Endothelial cell of umbilical vein (primary cell): ENCODE measurements around the gene ELK3. TPM values are rescaled to one million over a fixed set of nuclear protein-coding genes. Genes with fewer than 3 reads are reported as not detected.
A peak's percentile ranks its signal among the peaks of the same experiment; 100 is the strongest.

Experiments used
- BruUV-seq: library from RNA; stranded (reverse); fragments of 400-500 nt; replicated peaks from 2 replicates; lab custom pipeline; 2021; lab: Mats Ljungman, UMichigan
- CTCF ChIA-PET: fragments of 300-600, 350-600 bp; sonication (Branson Sonifier 250); formaldehyde crosslinking; loops from one replicate; lab custom pipeline; 2021; ENCODE audit warnings: antibody characterized with exemption, inconsistent platforms; lab: Charles Lee
- POLR2A ChIA-PET: fragments of 300-600, 350-600 bp; sonication (Branson Sonifier 250); formaldehyde crosslinking; loops from one replicate; lab custom pipeline; 2021; ENCODE audit warnings: antibody characterized with exemption, inconsistent platforms; lab: Charles Lee
- DNase-seq: peaks from one replicate; pipeline ENCODE4 v3.0.0-alpha.2; 2011; ENCODE audit warnings: low read depth, low spot score
- FAIRE-seq: peaks from 2 replicates; lab custom pipeline; 2011; peaks lifted over from hg19 to GRCh38; lab: Jason Lieb, UNC
- H2AFZ ChIP-seq: 2 replicates; pipeline ENCODE4 v1.6.0; 2012; ENCODE audit warnings: low read depth, low read length, control low read depth, inconsistent platforms
- H3K27ac ChIP-seq: 2 replicates; pipeline ENCODE4 v1.5.1; 2011; ENCODE audit warnings: low read depth, mild to moderate bottlenecking, control low read depth, low read length, moderate library complexity; ENCODE audit not compliant: insufficient read depth
- H3K27me3 ChIP-seq, 2 experiments: 2 replicates each; pipeline versions ENCODE4 v1.6.0 to v1.6.1; 2011; ENCODE audit warnings: low read length in 2 of 2, mixed read lengths in 1 of 2; ENCODE audit not compliant: control insufficient read depth in 2 of 2, insufficient read depth in 2 of 2
- H3K36me3 ChIP-seq, 2 experiments: 2 replicates in 1 of 2; 3 replicates in 1 of 2; pipeline ENCODE4 v1.5.1; 2011; ENCODE audit warnings: low read length in 2 of 2, mild to moderate bottlenecking in 1 of 2, moderate library complexity in 1 of 2; ENCODE audit not compliant: control insufficient read depth in 2 of 2, insufficient read depth in 2 of 2; ENCODE audit errors: extremely low read depth in 1 of 2
- H3K4me1 ChIP-seq: 3 replicates; pipeline ENCODE4 v1.5.1; 2011; ENCODE audit warnings: mild to moderate bottlenecking, low read length; ENCODE audit not compliant: control insufficient read depth, insufficient read depth; ENCODE audit errors: extremely low read depth
- H3K4me2 ChIP-seq: 2 replicates; pipeline ENCODE4 v1.6.1; 2011; ENCODE audit warnings: low read length, control low read depth, mixed read lengths; ENCODE audit not compliant: insufficient read depth
- H3K4me3 ChIP-seq, 3 experiments: fragments of 200-600 bp in 1 of 3; sonication (generic), shearing (Covaris generic) in 1 of 3; replicated peaks in 1 of 3; 2 replicates each; pipeline ENCODE4 v1.5.1; 2011 to 2016; ENCODE audit warnings: control low read depth in 3 of 3, low read length in 3 of 3, mild to moderate bottlenecking in 2 of 3, inconsistent platforms in 1 of 3, low read depth in 1 of 3, moderate library complexity in 1 of 3; ENCODE audit not compliant: insufficient read depth in 1 of 3
- H3K79me2 ChIP-seq: 2 replicates; pipeline ENCODE4 v1.6.0; 2012; ENCODE audit warnings: low read length, inconsistent platforms; ENCODE audit not compliant: control insufficient read depth, insufficient read depth
- H3K9ac ChIP-seq: replicated peaks from 2 replicates; pipeline ENCODE3; 2011; ENCODE audit warnings: low read length, control low read depth; ENCODE audit not compliant: insufficient read depth; ENCODE audit errors: extremely low read depth
- H3K9me1 ChIP-seq: replicated peaks from 3 replicates; pipeline ENCODE4 v1.6.0; 2011; ENCODE audit warnings: mild to moderate bottlenecking, low read length; ENCODE audit not compliant: control insufficient read depth, insufficient read depth; ENCODE audit errors: extremely low read depth
- H3K9me3 ChIP-seq: replicated peaks from 2 replicates; pipeline ENCODE4 v1.5.1; 2012; ENCODE audit warnings: low read length, inconsistent platforms; ENCODE audit not compliant: control insufficient read depth, insufficient read depth
- H4K20me1 ChIP-seq: replicated peaks from 2 replicates; pipeline ENCODE3; 2011; ENCODE audit warnings: mild to moderate bottlenecking, low read length; ENCODE audit not compliant: control insufficient read depth, insufficient read depth; ENCODE audit errors: extremely low read depth
- CTCF ChIP-seq, 2 donors: IDR thresholded peaks; 1 replicate in 1 of 2; 2 replicates in 1 of 2; pipeline ENCODE4 v1.5.1; 2011; ENCODE audit warnings: low read length in 2 of 2, mild to moderate bottlenecking in 2 of 2, moderate library complexity in 2 of 2, control low read depth in 1 of 2, inconsistent platforms in 1 of 2, low read depth in 1 of 2; ENCODE audit not compliant: insufficient read depth in 1 of 2; ENCODE audit errors: extremely low read depth in 1 of 2
- EZH2 ChIP-seq: IDR thresholded peaks from 2 replicates; pipeline ENCODE4 v1.6.1; 2012; ENCODE audit warnings: borderline replicate concordance, low read depth, mild to moderate bottlenecking, moderate library complexity, low read length, inconsistent platforms; ENCODE audit not compliant: severe bottlenecking
- FOS ChIP-seq: IDR thresholded peaks from 2 replicates; pipeline ENCODE4 v1.6.1; 2011; ENCODE audit warnings: mild to moderate bottlenecking, low read length, moderate library complexity, borderline replicate concordance; ENCODE audit not compliant: insufficient read depth
- JUN ChIP-seq: IDR thresholded peaks from 2 replicates; pipeline ENCODE4 v1.6.1; 2011; ENCODE audit warnings: borderline replicate concordance, low read depth; ENCODE audit not compliant: insufficient read length, insufficient read depth
- MAX ChIP-seq: IDR thresholded peaks from 2 replicates; pipeline ENCODE4 v1.6.1; 2011; ENCODE audit not compliant: insufficient read depth, insufficient read length
- POLR2A ChIP-seq: IDR thresholded peaks from 2 replicates; pipeline ENCODE4 v1.6.1; 2012; ENCODE audit warnings: low read depth, mild to moderate bottlenecking, control low read depth, low read length
- POLR2AphosphoS5 ChIP-seq: IDR thresholded peaks from 2 replicates; pipeline ENCODE4 v1.6.1; 2012; ENCODE audit warnings: low read depth, mild to moderate bottlenecking, control low read depth, low read length, moderate library complexity; ENCODE audit not compliant: insufficient read depth
- dilution Hi-C: fragments of 300-500 bp; cut with MboI; formaldehyde crosslinking; loops from one replicate; pipeline ENCODE4 v1.15.0; 2019; ENCODE audit warnings: low sequenced_read_pairs; ENCODE audit not compliant: extremely low pct_ligation_motif_present
- intact Hi-C: fragments of 100-400 bp; cut with micrococcal nuclease; formaldehyde crosslinking; loops from one replicate; pipeline ENCODE4 v1.10.0; 2022
- polyA plus RNA-seq, 4 experiments: library from polyadenylated mRNA; depleted of rRNA in 3 of 4; stranded (reverse) in 3 of 4; unstranded in 1 of 4; fragments of >200 nt; gene quantifications; 2 replicates each; pipeline versions ENCODE4 v1.2.1 to v1.2.3, GENCODE V29; 2011 to 2012; ENCODE audit warnings: missing spikeins in 1 of 4
- total RNA-seq: library from RNA; stranded (reverse); gene quantifications from 2 replicates; pipeline ENCODE4 v1.2.3, GENCODE V29; 2021

Gene ELK3
- total and polyA plus RNA-seq, 2 donors (not counting 3 experiments of a cell fraction or from before 2014, with no cell fraction given): 64.8 to 132 TPM

GRCh38 chr12:96250119-96250685 is 56.0 kb downstream of the ELK3 start:
- no peak overlapping the region for H3K9ac ChIP-seq
- no peaks in the 10 kb centered on the region for H3K9me1 ChIP-seq
- peaks cover 5% of the 10 kb centered on the region for H4K20me1 ChIP-seq
- H3K9me3 ChIP-seq: no peaks in the 10 kb centered on the region
- H3K36me3 ChIP-seq: peaks cover 18 to 58% of the 10 kb centered on the region in 2 experiments
- H3K4me2 ChIP-seq: no peak overlapping the region
- CTCF ChIA-PET: interaction anchor here (1.4 kb wide), 1 partner anchor 35 kb away, joined by 5 read pairs; no protein-coding TSS in a partner anchor
- H3K27me3 ChIP-seq: no peaks in the 10 kb centered on the region
- DNase-seq (no peak), FAIRE-seq (no peak)
- TF ChIP-seq POLR2AphosphoS5 (peak; percentile 9), EZH2 (no peak)
- dilution Hi-C loops: no loop called here
- POLR2A ChIA-PET: no interaction called here
- no peak overlapping the region for H3K4me3 ChIP-seq
- BruUV-seq: no TSS peak
- no peak overlapping the region for H2AFZ ChIP-seq
- H3K4me1 ChIP-seq: peaks cover 44% of the 10 kb centered on the region
- intact Hi-C loops: loop anchor here (10.0 kb wide), 1 partner anchor 335 kb away; no protein-coding TSS in a partner anchor
- H3K27ac ChIP-seq: peak overlapping the region; percentile 46
- peaks cover 100% of the 10 kb centered on the region for H3K79me2 ChIP-seq

GRCh38 chr12:96255077-96255476 is 60.9 kb downstream of the ELK3 start:
- TF ChIP-seq JUN (peak; percentile 84), FOS (peak; percentile 31), MAX (peak; percentile 40), CTCF (IDR thresholded peaks at IDR 0.05; ENCODE audit: extremely low read depth in 1 of 2, insufficient read depth in 1 of 2, low read depth in 1 of 2, low read length in 2 of 2) (no peak), POLR2A (peak; percentile 33), POLR2AphosphoS5 (peak; percentile 90)
- no peaks in the 10 kb centered on the region for H3K27me3 ChIP-seq
- DNase-seq: peak; percentile 99
- no peaks in the 10 kb centered on the region for H3K9me3 ChIP-seq
- peaks cover 98% of the 10 kb centered on the region for H3K79me2 ChIP-seq
- FAIRE-seq: peak; percentile 84
- H3K4me1 ChIP-seq: peaks cover 58% of the 10 kb centered on the region
- BruUV-seq: no TSS peak
- ChIA-PET CTCF (interaction anchor here (0.6 to 2.1 kb wide), 10 partner anchors 8 to 261 kb away, joined by 3 to 8 read pairs (median 4); no protein-coding TSS in a partner anchor), POLR2A (interaction anchor here (0.8 to 1.3 kb wide), 2 partner anchors 10 to 17 kb away, joined by 3 to 4 read pairs; no protein-coding TSS in a partner anchor)
- no peak overlapping the region for H3K4me3 ChIP-seq
- H4K20me1 ChIP-seq: peaks cover 9% of the 10 kb centered on the region
- intact Hi-C loops: loop anchor here (1.0 to 10.0 kb wide), 4 partner anchors 18 to 340 kb away; no protein-coding TSS in a partner anchor
- H3K27ac ChIP-seq: peak overlapping the region; percentile 87
- no peaks in the 10 kb centered on the region for H3K9me1 ChIP-seq
- H2AFZ ChIP-seq: no peak overlapping the region
- dilution Hi-C loops: no loop called here
- H3K9ac ChIP-seq: peak overlapping the region; percentile 63
- H3K36me3 ChIP-seq: peaks cover 30 to 34% of the 10 kb centered on the region in 2 experiments
- peak overlapping the region; percentile 27 for H3K4me2 ChIP-seq
